ENCODE data around the gene NPIPA2.
"Not testable (repeated sequence)": the region's sequence is repeated elsewhere in the genome, so short reads cannot be mapped to it uniquely, and the experiment has no call there.

The NPIPA2 gene

GRCh38 chr16:14790320-14790956 lies 48.1 kb downstream of the NPIPA2 start:
- not testable (repeated sequence) for H3K4me3 ChIP-seq; H3K36me3 ChIP-seq; H3K9ac ChIP-seq; H4K20me1 ChIP-seq; H3K27ac ChIP-seq; H3K4me2 ChIP-seq; H3K27me3 ChIP-seq; H3K4me1 ChIP-seq; H3K9me3 ChIP-seq (replicated peaks in 1 of 11)

DNA sequence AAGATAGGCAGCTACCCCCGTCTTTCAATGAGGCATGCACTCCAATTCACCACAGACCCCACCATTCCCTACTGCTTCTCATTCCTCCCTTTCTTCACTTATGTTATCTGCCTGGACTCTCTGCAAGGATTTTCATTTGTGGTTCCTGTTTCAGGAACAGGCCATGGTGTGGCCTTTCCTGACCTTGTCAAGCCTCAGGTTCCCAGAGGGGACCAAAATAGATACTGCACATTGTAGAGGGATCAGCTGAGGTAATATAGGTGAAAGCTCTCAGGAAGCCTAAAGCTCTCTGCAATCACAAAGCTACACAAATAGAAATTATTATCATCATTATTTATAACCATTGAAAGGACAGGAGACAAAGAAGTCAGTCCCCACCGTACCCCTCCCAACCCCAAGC lies 50.6 kb downstream of the NPIPA2 start:
- not testable (repeated sequence) for H3K27ac ChIP-seq; H3K9ac ChIP-seq; H3K9me3 ChIP-seq (replicated peaks in 1 of 11); H3K4me2 ChIP-seq; H3K4me1 ChIP-seq; H4K20me1 ChIP-seq; H3K4me3 ChIP-seq; H3K27me3 ChIP-seq; H3K36me3 ChIP-seq

DNA sequence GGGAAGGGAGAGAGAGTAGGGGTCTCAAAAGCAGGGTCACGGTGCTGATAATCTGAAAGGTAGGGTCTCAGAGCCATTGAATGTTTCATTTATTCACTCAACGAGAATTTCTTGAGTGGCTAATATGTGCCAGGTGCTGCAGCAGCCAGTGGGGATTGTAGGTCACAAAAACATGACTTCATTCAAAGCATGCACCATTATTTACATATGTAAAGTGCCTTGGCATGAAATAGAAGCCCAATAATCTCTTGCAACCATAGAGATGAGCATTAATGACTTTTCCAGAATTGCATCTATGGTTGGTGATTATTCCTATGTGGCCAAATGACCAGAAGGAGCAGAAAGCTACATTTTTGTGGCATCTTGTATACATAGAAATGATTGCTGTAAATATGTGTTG lies 55.2 kb downstream of the NPIPA2 start:
- not testable (repeated sequence) for H3K9me3 ChIP-seq (replicated peaks in 1 of 11)

GRCh38 chr16:14803577-14803976 lies 61.2 kb downstream of the NPIPA2 start:
- not testable (repeated sequence) for H3K9ac ChIP-seq; H3K4me3 ChIP-seq; H3K27ac ChIP-seq; H3K4me2 ChIP-seq; H3K36me3 ChIP-seq; H3K27me3 ChIP-seq; H3K4me1 ChIP-seq; H3K9me3 ChIP-seq (replicated peaks in 1 of 11); H4K20me1 ChIP-seq

More for the DNA sequence above, 55.2 kb downstream of the NPIPA2 start:
- not testable (repeated sequence) for H3K4me3 ChIP-seq, H3K4me2 ChIP-seq, H3K27ac ChIP-seq, H3K36me3 ChIP-seq, H3K4me1 ChIP-seq, H3K9ac ChIP-seq, H4K20me1 ChIP-seq, H3K27me3 ChIP-seq

DNA sequence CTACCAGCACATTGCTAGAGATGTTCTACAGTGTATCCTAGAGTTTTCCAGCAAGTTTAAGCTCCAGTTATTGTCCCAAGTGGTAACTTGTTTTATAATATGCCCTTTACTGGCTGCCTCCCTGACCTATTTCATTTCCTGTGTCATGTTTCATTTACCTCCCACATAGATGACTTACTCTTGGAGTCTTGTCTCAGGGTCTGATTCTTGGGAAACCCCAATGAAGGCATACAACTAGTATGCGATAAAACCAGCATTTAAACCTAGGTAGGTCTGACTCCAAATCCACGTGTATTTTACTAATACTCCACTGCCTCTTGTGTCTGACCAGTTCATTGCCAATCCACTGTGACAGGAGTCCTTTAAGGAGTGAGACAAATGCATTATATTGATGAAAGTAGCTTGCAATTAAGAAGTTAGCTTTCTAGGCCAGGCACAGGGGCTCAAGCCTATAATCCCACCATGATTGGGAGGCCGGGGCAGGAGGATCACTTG lies 64.9 kb downstream of the NPIPA2 start:
- not testable (repeated sequence) for H3K9ac ChIP-seq; H3K4me3 ChIP-seq; H3K27me3 ChIP-seq; H4K20me1 ChIP-seq; H3K4me1 ChIP-seq; H3K27ac ChIP-seq; H3K4me2 ChIP-seq; H3K36me3 ChIP-seq; H3K9me3 ChIP-seq (replicated peaks in 1 of 11)

- not testable (repeated sequence) for H3K4me1 ChIP-seq; H3K9me3 ChIP-seq (replicated peaks in 1 of 11); H3K27ac ChIP-seq; H4K20me1 ChIP-seq; H3K4me2 ChIP-seq; H3K4me3 ChIP-seq; H3K36me3 ChIP-seq; H3K27me3 ChIP-seq; H3K9ac ChIP-seq
These were observed 71.6 kb downstream of the NPIPA2 start for GRCh38 chr16:14813890-14814289.

Data from BLaER1 treated with 17β-estradiol and CSF1 and Interleukin-3, amounts not matched to agents 10 nM and 100 nM (cell line).